ENCODE data around the gene MRPS18A.

DNA sequence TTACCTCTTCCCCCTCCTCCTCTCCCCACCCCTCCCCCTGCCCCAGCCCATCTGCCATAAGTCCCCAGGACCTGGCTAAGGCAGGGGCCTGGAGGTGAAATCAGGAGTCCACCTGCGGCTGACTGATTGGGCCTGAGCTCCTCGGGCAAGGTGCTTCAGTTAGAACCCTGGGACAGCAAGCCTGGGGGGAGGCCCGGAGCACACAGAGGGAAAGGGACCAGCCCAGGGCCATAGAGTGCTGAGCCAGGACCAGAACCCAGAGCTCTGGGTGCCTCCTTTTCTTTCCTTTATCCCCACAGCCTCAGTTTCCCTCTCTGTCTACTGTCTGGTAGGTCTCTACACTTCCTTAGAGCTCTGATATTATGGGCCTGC is 46.7 kb upstream of the MRPS18A start:
- TF ChIP-seq POLR2A (IDR thresholded peaks at IDR 0.05) = no peak
- TF ChIP-seq, protein P1, sequence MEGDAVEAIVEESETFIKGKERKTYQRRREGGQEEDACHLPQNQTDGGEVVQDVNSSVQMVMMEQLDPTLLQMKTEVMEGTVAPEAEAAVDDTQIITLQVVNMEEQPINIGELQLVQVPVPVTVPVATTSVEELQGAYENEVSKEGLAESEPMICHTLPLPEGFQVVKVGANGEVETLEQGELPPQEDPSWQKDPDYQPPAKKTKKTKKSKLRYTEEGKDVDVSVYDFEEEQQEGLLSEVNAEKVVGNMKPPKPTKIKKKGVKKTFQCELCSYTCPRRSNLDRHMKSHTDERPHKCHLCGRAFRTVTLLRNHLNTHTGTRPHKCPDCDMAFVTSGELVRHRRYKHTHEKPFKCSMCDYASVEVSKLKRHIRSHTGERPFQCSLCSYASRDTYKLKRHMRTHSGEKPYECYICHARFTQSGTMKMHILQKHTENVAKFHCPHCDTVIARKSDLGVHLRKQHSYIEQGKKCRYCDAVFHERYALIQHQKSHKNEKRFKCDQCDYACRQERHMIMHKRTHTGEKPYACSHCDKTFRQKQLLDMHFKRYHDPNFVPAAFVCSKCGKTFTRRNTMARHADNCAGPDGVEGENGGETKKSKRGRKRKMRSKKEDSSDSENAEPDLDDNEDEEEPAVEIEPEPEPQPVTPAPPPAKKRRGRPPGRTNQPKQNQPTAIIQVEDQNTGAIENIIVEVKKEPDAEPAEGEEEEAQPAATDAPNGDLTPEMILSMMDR (IDR thresholded peaks at IDR 0.05) = no peak
